HG03139 (cell line): Measurements from ENCODE around the gene CREG1.
"Not testable (repeated sequence)": the region's sequence is repeated elsewhere in the genome, so short reads cannot be mapped to it uniquely, and the experiment has no call there.

ENCODE experiments used
- ATAC-seq: cut with Tn5 transposase; IDR thresholded peaks from one replicate; pipeline ENCODE4 v1.9.1; 2021; ENCODE audit not compliant: unreplicated experiment

Gene CREG1

DNA sequence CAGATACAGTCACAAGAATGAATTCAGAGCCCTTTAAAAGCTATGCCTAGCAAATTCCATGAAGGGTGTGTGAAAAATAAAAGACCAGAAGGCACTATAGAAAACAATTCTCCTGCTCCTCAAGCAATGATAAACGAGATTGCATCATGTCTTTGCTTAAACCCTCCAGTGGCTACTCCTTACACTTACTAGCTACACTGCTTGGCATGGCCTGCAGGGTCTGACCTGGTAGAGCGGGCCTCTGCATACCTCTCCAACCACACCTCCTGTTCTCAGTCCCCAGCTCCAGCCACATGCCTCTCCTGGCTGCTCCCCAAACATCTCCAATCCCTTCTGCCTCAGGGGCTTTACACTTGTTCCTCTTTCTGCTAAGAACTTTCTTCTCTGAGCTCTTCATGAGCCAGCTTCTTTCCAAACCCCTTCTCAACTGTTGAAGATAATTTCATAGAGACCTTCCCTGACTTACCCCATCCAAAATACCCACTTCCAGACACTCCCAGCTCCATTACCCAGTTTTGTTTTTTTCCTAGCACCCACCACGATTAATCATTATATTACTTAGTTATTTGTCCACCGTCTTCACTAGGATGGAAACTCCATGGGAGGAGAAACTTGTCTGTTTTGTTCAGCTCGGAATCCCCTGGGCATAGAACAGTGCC, 11.2 kb upstream of the CREG1 start:
- no peak for ATAC-seq

DNA sequence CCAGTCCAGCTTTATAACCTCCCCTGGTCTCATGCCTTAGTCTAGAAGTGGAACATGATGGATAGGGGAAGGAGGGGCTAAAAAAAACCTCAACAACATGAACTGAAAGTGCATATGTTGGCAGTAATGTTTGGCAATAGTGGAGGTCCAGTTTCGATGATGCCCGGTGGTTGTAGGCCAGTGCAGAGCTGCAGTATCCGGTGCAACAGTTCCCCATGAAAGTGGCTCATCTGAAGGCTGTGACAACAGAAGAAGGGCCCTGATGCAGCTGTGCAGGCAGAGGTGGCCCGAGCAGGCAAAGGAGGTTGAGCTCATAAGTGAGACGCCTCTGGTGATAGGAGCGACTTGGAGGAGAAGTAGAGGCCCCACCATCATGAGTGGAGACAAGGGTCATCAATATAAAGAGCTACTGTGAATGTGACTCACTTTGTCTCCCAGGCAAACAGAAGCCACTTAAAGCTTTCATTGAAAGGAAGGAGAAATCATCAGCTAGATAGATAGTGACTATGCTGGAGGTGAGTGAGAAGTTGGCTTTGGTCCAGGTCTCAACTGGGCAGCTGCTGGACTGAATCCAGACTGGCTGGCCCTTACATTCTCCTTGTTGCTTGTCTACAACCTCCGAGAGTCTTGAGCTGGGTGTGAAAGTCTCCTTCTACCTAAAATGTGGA, 10.2 kb upstream of the CREG1 start:
- no peak for ATAC-seq

DNA sequence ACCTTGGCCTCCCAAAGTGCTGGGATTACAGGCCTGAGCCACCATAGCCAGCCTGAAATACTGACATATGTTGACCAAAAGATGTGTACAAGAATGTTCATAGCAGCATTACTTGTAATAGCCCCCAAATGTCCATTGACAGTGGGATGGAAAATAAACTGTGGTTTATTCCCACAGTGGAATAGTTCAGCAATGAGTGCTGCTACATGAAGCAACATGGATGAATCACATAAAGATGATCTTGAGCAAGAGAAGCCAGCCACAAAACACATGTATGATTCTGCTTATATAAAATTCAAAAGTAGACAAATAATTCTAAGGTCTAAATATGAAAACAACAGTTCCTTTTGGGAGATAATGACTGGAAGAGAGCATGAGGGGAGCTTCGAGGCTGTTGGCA, 9.1 kb upstream of the CREG1 start:
- no peak for ATAC-seq

DNA sequence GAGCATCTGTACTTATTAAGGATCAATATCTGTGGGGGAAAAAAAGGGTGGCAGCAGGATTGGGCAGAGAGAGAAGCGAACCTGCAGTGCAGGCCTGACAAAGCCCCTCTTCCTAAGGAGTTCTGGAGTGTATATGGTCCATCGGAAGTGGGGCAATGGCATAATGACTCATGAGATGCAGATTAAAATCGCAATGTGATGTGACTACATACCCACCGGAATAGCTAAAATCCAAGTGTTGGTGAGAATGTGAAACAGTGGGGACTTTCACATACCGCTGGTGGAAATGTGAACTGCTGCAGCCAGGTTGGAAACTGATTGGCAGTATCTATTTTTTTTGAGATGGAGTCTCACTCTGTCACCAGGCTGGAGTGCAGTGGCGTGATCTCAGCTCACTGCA, 8.2 kb upstream of the CREG1 start:
- ATAC-seq: no peak

DNA sequence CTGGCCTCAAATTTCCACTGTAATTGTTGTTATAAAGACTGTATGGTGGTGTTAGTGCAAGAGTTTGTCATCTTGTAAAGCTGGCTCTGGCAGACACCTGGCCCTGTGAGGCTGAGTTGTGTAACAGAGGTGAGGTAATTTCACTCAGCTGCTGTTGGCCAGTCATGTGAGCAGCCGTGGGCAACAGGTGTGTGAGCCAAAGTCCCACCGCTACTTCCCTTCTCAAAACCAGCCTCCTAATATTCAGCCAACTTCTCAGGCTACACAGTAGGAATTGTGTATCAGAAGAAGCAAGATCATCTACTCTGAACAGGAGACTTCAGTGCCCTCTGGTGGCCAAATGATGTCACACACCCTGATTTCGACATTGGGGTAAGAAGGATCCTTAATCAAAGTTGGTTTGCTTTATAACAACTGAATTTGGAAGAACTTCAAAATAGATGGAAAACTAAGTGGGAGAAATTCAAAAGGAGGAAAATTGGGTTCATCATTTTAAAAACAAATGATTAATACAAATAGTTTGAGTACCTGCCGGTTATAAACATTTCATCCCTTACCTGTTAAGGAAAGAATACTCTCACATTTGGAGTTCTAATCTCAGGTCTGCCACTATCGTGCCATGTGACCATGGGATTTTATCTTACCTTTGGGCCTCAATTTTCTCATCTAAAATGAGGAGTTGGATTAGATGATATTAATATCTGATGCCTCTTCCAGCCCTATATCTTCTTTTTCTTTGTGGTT, 2.6 kb upstream of the CREG1 start:
- no peak for ATAC-seq

DNA sequence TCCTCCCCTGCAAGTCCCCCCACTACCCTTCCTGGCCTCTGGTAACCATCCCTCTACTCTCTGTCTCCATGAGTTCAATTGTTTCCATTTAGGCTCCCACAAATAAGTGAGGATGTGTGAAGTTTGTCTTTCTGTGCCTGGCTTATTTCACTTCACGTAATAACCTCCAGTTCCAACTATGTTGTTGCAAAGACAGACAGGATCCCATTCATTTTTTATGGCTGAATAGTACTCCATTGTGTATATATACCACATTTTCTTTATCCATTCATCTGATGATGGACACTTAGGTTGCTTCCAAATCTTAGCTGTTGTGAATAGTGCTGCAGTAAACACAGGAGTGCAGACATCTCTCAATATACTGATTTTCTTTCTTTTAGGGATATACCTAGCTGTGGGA, 1.5 kb upstream of the CREG1 start:
- ATAC-seq: not testable (repeated sequence)

DNA sequence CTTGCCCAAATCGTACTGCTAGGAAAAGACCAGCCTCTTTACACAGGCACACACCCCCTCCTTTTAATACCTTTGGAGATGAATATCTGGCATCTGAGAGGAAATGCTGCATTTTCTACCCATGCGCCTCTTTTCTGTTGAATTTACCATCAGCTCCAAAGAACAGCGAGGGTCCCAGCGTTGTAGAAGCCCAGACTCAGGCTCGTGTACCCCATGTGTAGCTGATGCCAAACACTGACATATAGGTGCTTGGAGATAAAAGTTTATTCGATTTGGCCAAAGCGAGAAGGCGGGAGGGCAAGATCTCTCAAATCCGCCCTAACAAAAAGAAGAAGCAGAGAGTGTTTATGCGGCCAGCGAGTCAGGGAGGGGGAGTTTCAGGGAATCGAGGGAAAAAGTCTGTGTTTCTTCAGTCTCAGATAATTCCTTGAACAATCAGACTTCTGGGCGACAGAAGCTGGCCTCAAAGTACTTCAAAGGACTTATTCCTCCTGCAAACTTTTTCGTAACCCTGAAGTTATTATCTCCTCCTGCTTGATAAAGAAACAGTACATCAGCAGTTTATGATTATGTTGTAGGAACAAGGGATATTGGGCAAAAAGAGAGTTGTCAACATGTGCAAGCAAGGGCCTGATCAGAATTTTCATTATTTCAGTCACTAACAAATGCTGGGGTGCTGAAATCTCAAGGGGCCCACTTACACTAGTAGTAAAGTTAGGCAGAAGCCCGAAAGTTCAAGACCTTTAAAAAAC, 642 bp upstream of the CREG1 start:
- no peak for ATAC-seq

DNA sequence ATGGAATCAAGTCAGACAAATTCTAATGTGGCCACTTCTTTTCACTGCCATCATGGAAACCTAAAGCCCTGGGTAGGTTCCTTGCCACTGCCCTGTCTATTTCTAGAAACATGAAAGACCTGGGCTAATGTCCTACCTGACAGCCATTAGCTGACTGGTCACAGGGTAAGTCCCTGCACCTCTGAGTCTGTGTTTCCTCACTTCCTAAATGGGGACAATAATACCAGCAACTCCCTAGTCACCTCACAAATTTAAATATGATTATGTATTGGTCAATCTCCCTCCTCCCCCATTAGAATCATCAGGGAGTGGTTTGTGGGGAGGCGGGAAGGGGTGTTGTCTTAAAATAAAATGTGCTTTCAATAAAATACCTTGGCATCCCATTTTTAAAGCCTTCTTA, 2.2 kb downstream of the CREG1 start:
- ATAC-seq: no peak

DNA sequence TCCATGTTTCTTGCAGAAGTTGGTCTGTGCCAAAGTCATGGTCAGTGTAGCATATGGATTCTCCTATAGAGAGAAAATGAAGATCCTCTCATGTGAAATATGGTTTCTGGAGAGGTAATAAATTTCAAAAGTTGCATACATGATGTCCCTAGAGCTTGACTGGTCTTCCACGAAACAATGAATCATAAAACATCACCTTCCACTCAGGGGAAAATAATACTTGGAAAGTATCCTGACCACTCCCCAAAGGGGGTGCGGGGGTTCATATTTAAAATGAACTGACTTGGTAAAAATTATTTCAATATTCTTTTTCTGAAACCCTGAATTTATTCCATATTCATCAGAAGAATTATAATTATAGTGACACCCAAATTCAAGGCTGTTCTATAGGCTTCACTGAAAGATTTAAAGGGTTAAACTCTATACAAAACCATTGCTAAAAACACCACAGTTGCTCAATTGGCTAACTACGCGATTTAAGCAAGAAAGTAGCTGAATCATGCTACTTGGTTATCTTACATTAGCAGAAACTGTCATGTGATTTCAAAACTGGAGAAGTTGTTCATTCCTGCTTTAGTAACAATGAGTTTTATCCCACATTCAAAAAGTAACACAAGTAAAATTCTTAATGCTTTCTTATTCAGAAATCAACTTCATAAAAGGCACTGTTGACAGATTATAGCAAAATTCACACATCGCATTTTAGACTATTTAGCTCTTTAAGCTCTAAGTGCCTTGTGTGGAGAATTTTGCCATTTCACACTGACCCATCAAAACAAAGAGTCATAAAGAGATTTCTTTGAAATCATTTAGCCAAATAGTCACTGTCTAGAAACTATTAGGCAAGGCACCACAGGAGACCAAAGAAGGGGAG, 5.3 kb downstream of the CREG1 start:
- ATAC-seq: no peak

DNA sequence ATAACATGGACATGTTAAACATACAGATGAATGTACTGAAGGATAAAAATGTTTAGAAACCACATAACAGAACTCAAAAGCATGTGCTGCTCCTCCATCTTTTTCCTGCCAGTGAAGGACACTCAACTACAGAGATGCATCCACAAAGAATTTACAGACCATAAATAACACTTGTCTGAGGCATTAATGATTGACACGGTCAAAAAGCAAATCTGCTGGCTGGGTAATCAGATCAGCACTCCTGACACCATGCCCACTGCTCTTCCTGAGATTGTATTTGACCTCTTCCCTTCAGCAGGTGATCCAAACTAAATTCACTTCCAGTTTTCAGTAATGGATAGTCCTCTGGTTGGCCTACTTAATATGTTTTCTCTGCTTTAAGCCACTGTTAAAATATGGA, 6.6 kb downstream of the CREG1 start:
- no peak for ATAC-seq

DNA sequence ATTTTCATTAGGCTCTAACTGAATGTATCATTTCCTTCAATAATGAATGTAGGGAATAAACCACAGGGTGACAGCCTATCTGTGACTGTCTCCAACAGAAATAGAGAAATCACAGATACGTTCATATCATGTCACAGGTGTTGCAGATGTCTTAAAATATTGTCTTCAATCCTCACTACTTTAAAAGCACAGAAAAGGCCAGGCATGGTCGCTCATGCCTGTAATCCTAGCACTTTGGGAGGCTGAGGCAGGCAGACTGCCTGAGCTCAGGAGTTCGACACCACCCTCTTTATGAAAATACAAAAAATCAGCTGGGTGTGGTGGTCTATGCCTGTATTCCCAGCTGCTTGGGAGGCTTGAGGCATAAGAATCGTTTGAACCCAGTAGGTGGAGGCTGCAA, 8.2 kb downstream of the CREG1 start:
- ATAC-seq: no peak

DNA sequence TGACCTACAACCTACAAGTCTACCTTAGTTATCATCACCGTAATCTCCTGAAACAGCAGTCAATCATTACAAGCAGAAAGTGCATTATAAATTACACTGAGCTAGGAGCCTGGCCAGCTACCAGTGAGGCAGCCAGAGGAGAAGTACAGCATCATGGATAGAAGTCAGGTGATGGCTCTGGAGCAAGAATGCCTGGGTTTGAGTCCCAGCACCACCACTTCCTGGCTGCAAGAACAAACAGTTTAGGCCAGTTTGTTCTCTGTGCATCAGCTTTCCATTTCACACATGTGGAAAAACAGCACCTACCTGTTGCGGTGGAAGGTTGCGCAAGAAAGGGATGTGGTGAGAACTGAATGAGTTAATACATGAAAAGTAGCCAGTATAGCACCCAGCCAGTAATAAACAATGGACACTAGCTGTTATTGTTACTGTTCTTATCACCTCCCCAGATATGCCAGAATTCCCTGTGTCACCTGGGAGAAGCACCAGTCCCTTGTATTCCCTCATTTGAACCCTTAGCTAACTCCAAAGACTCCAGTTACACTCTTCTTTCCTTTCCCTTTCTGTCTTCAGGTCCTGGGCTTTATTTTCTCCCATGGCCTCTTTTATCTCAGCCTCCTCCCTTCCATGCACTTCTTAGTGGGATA, 9.0 kb downstream of the CREG1 start:
- ATAC-seq: no peak

DNA sequence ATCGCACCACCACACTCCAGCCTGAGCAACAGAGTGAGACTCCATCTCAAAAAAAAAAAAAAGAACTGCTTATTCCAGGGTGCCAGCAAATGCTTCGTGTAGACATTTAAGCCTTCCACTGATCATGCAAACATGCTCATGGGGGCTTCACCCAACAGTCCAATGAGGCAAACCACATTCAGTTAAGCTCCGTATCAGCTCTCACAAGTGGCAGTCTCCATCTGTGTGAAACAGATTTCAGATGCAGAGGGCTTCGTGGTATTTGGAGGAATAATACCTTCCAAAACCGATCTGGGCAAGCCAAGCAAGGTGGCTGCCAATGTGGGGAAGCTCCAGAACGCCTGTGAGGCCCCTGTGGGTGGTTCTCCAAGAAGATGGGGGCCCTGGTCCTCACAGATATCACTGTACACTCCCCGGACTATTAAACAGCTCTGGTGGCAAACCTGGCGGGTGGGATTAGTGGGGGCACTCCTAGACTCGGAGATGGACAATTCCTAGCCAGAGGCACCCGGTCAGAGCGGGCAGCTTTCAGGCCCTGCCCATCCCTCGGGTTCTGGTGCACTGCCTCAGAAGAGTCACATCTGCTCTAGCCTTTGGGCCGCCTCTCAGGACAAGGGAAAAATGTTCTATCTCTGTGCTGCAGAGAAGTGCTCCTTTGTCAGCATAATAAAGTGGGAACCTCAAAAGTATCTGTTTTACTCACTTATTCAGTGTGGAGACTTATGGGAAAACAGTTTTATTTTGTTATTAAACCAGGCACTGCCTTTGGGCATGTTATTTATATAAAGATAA, 10.2 kb downstream of the CREG1 start:
- ATAC-seq: no peak

DNA sequence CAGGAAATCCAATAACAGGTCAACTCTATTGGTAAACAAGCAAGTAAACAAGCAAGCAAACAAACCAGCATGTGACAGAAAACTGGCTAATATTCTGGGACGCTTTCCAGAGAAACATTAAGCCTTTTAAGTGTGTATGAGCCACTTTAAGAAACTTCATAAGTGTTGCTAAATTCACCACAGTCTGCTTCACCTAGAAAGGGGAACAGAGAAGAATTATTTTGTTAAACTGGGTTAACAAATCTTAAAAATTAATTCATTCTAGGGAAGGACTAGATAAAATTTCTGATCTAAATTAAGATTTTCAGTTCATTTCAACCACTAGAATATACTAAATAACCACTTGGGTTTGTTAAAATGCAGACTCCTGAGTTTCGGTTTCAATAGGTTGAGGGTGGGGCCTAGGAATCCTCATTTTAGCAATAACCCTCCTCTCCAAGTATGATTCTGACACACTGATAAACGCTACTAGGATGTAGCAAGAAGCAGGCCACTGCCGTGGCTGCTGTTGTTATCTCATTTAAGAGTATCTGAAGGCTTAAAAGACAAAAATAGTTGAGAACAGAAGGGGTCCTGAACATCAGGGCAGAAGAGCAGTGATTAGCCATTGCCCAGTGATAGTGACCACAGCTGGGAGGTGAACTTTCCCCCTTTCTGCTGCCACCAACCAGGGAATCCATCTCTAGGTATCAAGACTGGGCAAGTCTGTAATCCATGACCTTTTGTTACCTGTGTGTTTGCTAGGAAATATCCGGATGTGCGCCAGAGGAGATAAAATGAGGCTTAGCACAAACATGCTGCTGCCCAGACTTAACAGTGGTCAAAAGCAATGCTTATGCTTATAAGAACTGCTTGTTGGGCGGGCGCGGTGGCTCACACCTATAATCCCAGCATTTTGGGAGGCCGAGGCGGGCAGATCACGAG, 11.2 kb downstream of the CREG1 start:
- no peak for ATAC-seq

DNA sequence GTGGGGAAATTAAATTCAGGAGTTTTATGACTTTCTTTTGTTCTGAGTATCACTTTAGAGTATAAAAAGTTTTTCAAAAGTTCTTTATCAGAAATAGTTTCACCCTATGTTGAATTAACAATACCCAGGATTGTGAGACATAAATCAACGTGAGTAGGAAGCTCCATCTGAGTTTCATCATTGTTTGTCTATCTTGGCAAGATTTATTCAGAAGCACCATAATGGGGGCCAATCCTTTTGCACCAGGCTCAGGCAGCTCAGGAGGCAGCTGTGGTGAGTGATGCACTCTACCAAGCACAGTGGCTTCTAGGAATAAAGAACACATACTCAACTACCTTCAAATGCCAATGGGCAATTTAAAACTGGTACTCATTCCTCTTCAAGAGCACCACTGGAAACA, 12.0 kb downstream of the CREG1 start:
- no peak for ATAC-seq

DNA sequence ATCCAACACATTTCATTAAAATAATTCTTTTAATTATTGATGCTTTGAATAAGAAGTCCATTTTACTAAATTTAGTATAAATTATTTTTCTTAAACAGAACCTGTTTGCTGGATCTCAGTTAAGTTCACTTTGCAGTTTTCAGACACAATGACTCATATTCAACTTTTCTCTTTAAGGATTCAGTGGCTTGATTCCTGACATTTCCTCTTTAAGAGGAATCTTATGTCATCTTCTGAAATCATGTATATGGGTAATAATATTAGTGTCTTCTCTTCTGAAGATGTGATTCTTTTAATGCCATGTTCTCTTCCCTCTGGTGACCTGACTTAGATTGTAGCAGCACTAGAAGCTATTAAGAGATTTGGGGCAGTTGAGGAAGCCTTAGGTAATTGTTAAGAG, 12.6 kb downstream of the CREG1 start:
- no peak for ATAC-seq

DNA sequence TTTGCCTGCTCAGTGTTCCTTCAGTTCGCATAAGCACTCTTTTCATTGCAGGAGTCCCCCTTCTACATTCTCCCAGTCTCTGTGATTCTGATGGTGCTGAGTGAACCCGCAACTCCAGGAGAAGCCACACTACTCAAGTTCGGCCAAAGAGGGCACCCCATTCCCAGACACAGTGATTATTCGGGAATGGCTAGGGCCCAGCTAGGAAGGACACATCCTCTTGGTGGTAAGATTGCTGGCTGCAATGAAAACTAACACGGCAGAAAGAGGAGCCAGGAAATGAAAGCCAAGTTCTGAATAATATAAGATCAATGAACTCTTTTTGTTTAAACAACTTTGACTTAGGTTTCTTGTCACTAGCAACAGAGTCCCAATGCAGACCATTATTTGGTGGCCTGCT, 14.9 kb downstream of the CREG1 start:
- ATAC-seq: no peak

DNA sequence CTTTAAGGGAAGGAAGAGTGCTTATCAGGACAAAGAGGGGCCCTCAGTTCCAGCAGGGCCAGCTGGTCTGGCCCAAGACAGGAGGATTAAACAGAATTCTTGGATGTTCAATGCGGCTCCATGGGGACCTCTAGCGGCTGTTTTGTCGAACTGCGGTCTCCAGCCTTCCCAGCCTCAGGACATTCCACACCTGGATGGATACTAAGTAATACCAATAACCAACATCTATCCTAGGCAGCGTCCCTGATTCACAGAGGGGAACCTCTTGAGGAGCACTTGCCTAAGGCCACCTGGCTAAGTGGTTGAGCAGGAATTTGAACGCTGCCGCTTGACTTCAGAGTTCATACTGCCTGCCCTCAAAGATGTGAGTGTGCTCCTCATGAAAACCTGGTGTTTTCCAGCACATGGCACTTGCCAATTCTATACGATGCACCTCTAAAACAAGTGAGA, 19.7 kb downstream of the CREG1 start:
- ATAC-seq: no peak
